Islet precursor cell (in vitro differentiated cells): ENCODE measurements around the gene KNCN.

ENCODE experiments used
- DNase-seq: peaks from one replicate; pipeline ENCODE4 v3.0.0-alpha.2; 2018

The KNCN gene

DNA sequence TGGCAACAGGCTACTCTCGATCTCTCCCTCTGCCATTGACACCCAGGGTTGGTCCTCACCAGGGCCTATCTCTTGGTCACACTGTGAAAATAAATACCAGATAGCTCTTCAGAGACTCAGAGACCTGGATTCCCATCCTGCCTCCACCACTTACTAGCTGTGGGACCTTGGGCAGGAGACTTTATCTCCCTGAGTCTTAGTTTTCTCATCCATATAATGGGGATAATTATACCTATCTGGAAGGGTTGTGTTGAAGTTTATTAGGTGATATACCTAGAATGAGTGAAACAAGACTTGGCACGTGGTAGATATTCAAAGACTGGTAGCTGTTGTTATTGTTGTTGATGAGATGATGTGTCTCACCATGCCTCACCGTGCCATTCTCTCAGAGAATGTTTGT lies 54.4 kb downstream of the KNCN start:
- no peak for DNase-seq

DNA sequence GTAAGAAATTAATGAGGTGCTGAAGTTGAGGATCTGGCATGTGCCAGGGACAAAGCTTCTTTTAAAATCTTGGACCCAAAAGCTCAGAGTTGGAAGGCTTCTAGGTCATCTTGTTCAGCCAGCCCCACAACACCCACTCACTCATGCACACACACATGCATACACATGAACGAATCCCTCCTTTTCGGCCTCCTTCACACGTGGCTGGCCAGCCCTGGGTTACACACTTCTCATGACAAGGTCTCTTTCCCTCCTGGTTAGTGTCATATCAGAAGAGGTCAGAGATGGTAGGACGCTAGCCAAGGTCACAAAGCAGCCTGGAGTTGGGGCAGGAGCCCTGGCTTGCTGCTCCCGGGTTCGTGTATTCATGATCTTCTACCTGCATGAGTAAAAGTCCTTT lies 54.9 kb downstream of the KNCN start:
- DNase-seq = no peak

DNA sequence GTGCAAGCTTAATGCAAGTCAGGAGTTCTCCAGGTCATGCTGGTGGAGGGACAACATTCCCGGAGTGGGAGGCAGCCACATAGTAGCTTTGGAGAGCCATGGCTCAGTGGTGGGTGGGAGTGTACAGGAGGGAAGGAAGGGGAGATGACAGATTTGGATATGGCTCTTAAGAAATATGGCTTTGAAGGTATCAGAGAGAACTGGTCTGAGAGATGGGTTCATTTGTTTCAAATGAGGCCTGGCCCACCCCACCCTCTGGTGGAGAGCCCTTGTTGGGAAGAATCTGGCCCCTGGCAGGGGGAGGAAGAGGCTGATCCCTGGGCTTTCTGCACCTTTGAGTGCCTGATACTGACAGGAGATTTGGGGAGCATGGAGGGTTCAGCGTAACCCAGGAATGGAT lies 55.7 kb downstream of the KNCN start:
- no peak for DNase-seq
